ENCODE measurements around the gene FABP1. TPM values are rescaled to one million over a fixed set of nuclear protein-coding genes. Genes with fewer than 3 reads are reported as not detected.

Gene FABP1
- total and polyA plus RNA-seq, 12 donors: 0.14 to 1.1 TPM; not detected in 10

DNA sequence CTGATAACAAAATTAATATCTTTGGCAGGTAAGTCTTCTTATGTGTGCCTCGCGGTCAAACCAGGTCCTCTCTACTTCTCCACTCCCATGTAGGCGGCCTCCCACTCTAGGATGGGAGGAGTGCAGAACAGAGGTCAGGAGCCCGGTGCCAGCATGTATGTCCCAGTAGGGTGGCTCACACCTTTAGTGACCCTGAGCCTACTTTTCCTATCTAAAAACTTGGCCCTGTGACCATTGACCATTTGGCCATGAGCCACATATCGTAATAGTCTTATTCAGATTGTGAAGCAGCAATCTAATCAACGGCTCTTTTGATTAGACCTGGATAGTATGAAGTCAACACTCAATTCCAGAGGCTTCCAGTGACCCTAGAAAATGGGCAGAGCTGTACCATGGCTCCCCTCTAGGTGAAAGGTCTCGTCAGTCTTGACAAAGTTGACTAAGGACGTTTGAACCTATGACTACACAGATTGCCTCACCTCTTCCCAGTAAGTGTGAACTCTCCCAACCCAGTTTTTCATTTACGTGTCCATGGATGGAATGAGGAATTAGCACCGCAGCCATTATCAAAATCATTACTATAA is 17.1 kb upstream of the FABP1 start:
- peaks cover 0 to 14% (median 0%) of the 10 kb centered on the region in 7 donors for H3K27me3 ChIP-seq
- H3K9me3 ChIP-seq: peaks cover 0 to 41% (median 15%) of the 10 kb centered on the region in 11 donors
- 77 to 81% methylated on average over 10 of the region's 10 CpGs for WGBS, 2 donors
- H3K4me1 ChIP-seq: no peaks in the 10 kb centered on the region
- H3K36me3 ChIP-seq: no peaks in the 10 kb centered on the region
- intact Hi-C loops (cut with DNase I): no loop called here
- TF ChIP-seq, protein P1, sequence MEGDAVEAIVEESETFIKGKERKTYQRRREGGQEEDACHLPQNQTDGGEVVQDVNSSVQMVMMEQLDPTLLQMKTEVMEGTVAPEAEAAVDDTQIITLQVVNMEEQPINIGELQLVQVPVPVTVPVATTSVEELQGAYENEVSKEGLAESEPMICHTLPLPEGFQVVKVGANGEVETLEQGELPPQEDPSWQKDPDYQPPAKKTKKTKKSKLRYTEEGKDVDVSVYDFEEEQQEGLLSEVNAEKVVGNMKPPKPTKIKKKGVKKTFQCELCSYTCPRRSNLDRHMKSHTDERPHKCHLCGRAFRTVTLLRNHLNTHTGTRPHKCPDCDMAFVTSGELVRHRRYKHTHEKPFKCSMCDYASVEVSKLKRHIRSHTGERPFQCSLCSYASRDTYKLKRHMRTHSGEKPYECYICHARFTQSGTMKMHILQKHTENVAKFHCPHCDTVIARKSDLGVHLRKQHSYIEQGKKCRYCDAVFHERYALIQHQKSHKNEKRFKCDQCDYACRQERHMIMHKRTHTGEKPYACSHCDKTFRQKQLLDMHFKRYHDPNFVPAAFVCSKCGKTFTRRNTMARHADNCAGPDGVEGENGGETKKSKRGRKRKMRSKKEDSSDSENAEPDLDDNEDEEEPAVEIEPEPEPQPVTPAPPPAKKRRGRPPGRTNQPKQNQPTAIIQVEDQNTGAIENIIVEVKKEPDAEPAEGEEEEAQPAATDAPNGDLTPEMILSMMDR (IDR thresholded peaks at IDR 0.05): no peak
- DNase-seq (no peak), ATAC-seq (no peak)
- no peak overlapping the region for H3K27ac ChIP-seq
- H3K4me3 ChIP-seq: no peak overlapping the region

DNA sequence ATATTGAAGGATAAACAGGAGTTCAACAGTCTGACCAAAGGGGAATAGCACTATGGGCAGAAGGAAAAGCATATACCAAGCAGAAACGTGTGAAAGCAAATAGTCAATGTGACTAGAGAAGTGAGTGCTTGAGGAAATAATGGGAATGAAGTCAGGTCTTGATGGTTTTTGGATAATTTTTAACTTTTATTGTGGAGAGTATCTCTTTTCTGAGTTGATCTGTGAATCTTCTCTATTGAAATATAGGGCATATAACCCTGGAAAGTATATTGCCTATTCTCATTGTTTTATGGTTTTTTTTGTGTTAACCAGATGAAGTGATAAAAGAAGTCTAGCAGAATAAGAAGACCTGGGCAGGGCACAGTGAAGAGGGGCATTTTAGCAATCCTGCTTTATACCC is 16.4 kb upstream of the FABP1 start:
- WGBS, 2 donors: 67 to 73% methylated on average over 1 of the region's 1 CpG
- TF ChIP-seq, protein P1 (IDR thresholded peaks at IDR 0.05): no peak
- intact Hi-C loops (cut with DNase I): no loop called here
- Histone ChIP-seq H3K27me3 (peaks cover 0 to 14% (median 0%) of the 10 kb centered on the region in 7 donors), H3K27ac (no peak overlapping the region), H3K36me3 (no peaks in the 10 kb centered on the region), H3K4me1 (no peaks in the 10 kb centered on the region), H3K9me3 (peaks cover 0 to 36% (median 11%) of the 10 kb centered on the region in 11 donors), H3K4me3 (no peak overlapping the region)
- no peak for ATAC-seq
- no peak for DNase-seq

DNA sequence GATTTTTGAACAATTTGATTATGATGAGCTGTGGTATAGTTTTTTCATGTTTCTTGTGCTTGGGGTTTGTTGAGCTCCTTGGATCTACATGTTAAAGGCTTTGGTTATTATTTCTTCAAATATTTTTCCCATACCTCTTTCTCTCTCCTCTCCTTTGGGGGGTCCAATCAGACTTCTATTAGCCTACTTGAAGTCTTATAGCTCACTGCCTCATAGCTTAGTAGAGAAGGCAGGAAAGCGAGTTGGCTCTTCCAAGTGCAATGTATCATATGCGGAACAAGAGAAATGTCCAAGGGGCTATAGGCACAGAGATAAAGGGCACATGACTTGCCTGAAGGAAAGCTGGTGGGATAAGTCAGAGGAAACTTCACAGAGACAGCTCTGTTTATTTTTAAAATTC is 14.1 kb upstream of the FABP1 start:
- no peaks in the 10 kb centered on the region for H3K4me1 ChIP-seq
- TF ChIP-seq, protein P1 (IDR thresholded peaks at IDR 0.05): no peak
- peaks cover 0 to 22% (median 0%) of the 10 kb centered on the region in 11 donors for H3K9me3 ChIP-seq
- no peak for ATAC-seq
- no peak for DNase-seq
- intact Hi-C loops (cut with DNase I): no loop called here
- no peak overlapping the region for H3K4me3 ChIP-seq
- peaks cover 0 to 14% (median 0%) of the 10 kb centered on the region in 7 donors for H3K27me3 ChIP-seq
- no peak overlapping the region for H3K27ac ChIP-seq
- 95 to 96% methylated on average over 2 of the region's 2 CpGs for WGBS, 2 donors
- H3K36me3 ChIP-seq: no peaks in the 10 kb centered on the region

DNA sequence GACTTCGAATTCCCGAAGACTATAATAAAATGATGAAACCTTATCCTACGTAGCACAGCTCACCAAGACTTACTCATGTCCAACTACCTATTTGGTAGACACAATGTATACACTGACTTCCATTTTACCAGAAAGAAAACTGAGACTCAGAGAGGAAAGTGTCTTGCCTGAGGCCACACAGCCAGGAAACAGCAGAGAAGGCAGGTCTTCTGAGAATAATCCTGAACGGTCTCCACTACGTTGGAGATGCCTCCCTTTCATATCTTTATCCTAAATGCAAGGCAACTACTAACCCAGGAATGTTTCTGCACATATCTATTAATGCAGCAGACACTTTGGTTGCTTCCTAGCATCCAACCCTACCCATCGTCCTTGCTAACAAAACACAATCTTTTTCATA is 11.9 kb upstream of the FABP1 start:
- intact Hi-C loops (cut with DNase I): no loop called here
- ATAC-seq (no peak), DNase-seq (no peak)
- Histone ChIP-seq H3K9me3 (peaks cover 0 to 22% (median 0%) of the 10 kb centered on the region in 11 donors), H3K36me3 (no peaks in the 10 kb centered on the region), H3K27ac (no peak overlapping the region), H3K4me1 (no peaks in the 10 kb centered on the region), H3K27me3 (peaks cover 0 to 6% (median 0%) of the 10 kb centered on the region in 7 donors), H3K4me3 (no peak overlapping the region)
- 78 to 83% methylated on average over 6 of the region's 6 CpGs for WGBS, 2 donors
- TF ChIP-seq, protein P1 (IDR thresholded peaks at IDR 0.05): no peak

Measured in heart right ventricle (tissue), 16 donors.